ENCODE results near the gene USP22. TPM values are rescaled to one million over a fixed set of nuclear protein-coding genes. Genes with fewer than 3 reads are reported as not detected.

The USP22 gene
- total RNA-seq, result 10 to 100 TPM; 61.7 to 91.2 (median 78.0) TPM

DNA sequence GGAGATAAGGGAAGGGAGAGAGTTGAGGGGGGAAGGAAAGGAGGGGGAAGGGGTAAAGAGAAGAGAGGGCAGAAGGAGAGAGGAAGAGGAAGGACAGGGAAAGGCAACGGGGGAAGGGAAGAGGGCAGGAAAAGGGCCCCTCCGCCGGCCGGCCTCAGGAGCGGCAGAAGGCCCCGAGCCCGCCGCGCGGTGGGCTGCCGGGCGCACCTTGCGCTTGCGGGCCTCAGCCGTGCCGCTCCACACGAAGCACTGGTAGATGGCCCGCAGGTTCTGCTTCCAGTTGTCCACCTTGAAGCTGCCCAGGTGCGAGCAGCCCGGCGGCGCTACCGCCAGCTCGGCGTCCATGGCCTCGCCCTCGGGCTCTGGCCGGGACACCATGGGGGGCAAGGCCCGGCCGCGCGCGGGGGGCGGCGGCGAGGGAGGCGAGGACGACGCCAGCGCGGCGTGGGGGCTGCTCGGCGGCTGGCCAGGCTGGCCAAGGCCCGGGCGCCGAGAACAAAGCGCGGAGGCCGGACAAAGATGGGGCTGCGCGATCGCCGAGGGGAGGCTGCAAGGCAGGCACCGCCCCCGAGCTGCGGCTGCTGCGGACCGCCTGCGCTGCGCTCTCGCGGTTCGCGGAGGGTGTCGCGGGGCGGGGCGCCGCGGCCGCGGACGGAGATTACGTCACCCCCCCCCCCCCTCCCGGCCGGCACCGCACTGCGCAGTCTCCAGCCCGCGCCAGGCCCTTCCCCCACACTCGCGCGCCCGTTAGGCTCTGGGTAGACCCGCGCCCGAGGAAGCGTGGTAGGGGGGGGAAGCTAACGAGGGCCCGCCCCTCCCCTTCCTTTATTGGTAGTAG lies at the start of gene USP22:
USP22 (minus strand) TSS at position 554 of the 838 bp plus-strand sequence; CDS start at position 378, 176 bp downstream.
- TF ChIP-seq POLR2A (IDR thresholded peaks at IDR 0.05), result peak in 3 of 4 donors; percentile 44 to 98 (median 91)
- TF ChIP-seq, protein P1, sequence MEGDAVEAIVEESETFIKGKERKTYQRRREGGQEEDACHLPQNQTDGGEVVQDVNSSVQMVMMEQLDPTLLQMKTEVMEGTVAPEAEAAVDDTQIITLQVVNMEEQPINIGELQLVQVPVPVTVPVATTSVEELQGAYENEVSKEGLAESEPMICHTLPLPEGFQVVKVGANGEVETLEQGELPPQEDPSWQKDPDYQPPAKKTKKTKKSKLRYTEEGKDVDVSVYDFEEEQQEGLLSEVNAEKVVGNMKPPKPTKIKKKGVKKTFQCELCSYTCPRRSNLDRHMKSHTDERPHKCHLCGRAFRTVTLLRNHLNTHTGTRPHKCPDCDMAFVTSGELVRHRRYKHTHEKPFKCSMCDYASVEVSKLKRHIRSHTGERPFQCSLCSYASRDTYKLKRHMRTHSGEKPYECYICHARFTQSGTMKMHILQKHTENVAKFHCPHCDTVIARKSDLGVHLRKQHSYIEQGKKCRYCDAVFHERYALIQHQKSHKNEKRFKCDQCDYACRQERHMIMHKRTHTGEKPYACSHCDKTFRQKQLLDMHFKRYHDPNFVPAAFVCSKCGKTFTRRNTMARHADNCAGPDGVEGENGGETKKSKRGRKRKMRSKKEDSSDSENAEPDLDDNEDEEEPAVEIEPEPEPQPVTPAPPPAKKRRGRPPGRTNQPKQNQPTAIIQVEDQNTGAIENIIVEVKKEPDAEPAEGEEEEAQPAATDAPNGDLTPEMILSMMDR (IDR thresholded peaks at IDR 0.05), result peak in 3 of 6 experiments; percentile 4 to 12 (median 6)
- DNase-seq, result no peak
- Histone ChIP-seq H3K9me3 (no peaks in the 10 kb centered on the region), H3K27ac (peak within 1 kb of the TSS; percentile 98 to 100 (median 99)), H3K4me3 (peak within 1 kb of the TSS; percentile 78 to 99 (median 90)), H3K27me3 (no peaks in the 10 kb centered on the region), H3K36me3 (peaks cover 0 to 16% (median 0%) of the 10 kb centered on the region in 3 donors), H3K4me1 (peaks cover 10 to 45% (median 25%) of the 10 kb centered on the region in 3 donors)
- 0% methylated on average over 17 to 18 of the region's 91 CpGs for whole genome bisulfite sequencing, 2 donors
- intact Hi-C loops (cut with DNase I), result no loop called here

DNA sequence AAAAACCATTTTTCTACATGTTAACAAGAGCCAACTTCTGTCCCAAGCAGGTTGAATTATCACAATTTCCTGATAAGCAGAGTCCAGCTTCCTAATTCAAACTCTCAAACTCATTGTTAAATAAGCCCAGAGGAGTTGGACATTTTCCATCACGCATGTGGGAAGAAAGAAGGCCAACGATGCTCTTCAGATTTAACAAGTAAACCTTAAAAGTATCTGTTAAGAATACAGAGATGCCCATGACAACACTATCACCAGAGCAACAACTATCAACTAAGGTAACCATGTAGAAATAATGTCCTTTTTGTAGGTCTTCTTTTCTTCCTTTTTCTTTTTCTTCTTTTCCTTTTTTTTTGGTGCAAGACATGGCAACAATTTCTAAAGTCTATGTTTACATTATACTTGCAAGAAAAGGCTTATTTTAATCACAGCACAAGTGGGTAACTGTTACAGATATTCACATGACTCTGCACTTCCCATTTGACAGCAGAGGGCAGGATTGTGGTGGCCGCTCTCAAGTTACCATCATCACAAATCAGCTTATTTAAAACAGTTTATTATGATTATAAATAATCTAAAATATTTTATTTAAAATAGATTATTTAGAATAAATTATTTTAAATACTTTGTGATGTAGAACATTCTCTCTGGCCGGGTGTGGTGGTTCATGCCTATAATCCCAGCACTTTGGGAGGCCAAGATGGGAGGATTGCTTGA lies 48.2 kb upstream of the USP22 start:
- H3K27ac ChIP-seq, result no peak overlapping the region
- no peak overlapping the region for H3K4me3 ChIP-seq
- no peaks in the 10 kb centered on the region for H3K27me3 ChIP-seq
- no peaks in the 10 kb centered on the region for H3K36me3 ChIP-seq
- TF ChIP-seq, protein P1 (IDR thresholded peaks at IDR 0.05), result no peak
- no peak for TF ChIP-seq POLR2A (IDR thresholded peaks at IDR 0.05)
- no peak for DNase-seq
- H3K4me1 ChIP-seq, result no peaks in the 10 kb centered on the region
- 58 to 59% methylated on average over 4 of the region's 4 CpGs for WGBS, 2 donors
- no peaks in the 10 kb centered on the region for H3K9me3 ChIP-seq
- intact Hi-C loops (cut with DNase I), result no loop called here

DNA sequence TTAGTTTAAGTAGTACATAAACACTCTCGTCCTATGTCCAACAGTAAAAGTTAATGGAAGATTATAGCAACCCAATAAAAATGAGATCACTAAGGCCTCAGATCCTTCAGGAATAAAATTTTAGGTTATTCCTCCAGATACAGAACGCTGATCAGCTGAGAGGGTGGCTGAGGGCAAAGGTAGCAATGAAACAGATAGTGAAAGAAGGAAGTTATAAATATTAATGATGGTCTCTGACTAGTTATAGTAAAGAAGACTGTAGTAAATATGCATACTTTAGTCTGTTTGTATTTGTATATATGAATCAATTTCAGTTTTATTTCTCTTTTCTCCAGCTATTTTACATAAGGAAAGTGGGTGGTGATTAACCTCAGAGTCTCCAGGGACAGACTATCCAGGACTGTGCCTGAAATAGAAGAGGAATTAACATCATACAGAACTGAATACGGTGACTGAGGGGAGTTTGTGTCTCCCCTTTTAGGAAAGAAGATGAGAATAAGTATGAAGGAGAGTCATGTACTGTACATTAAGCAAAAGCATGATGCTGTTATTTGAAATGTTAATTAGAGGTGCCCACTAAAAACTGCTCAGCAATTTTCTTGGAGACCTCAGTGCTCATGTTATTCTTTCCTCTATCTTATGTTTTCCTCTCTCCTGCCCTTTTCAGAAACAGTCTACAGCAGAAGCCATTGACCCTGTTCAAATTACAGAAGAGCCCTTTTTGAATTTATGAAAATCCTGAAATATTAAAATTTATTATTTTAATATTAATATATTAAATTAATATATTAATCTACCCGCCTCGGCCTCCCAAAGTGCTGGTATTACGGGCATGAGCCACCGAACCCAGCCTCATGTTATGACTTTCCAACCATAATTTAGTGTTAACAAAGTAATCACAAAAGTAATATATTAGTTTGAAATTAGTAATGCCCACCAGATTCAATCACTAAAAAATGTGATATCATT lies 47.4 kb upstream of the USP22 start:
- H3K36me3 ChIP-seq, result no peaks in the 10 kb centered on the region
- H3K4me3 ChIP-seq, result no peak overlapping the region
- H3K27me3 ChIP-seq, result peaks cover 0 to 3% (median 0%) of the 10 kb centered on the region in 4 donors
- no peak overlapping the region for H3K27ac ChIP-seq
- no peaks in the 10 kb centered on the region for H3K4me1 ChIP-seq
- no peaks in the 10 kb centered on the region for H3K9me3 ChIP-seq
- no peak for DNase-seq
- TF ChIP-seq, protein P1 (IDR thresholded peaks at IDR 0.05), result no peak
- TF ChIP-seq POLR2A (IDR thresholded peaks at IDR 0.05), result no peak
- 75 to 85% methylated on average over 7 of the region's 7 CpGs for WGBS, 2 donors
- intact Hi-C loops (cut with DNase I), result no loop called here

- peaks cover 0 to 3% (median 0%) of the 10 kb centered on the region in 4 donors for H3K27me3 ChIP-seq
- TF ChIP-seq, protein P1 (IDR thresholded peaks at IDR 0.05), result no peak
- TF ChIP-seq POLR2A (IDR thresholded peaks at IDR 0.05), result no peak
- H3K4me1 ChIP-seq, result no peaks in the 10 kb centered on the region
- WGBS, 2 donors, result 20 to 30% methylated on average over 1 of the region's 1 CpG
- H3K9me3 ChIP-seq, result no peaks in the 10 kb centered on the region
- H3K36me3 ChIP-seq, result no peaks in the 10 kb centered on the region
- intact Hi-C loops (cut with DNase I), result no loop called here
- no peak overlapping the region for H3K27ac ChIP-seq
- DNase-seq, result no peak
- H3K4me3 ChIP-seq, result no peak overlapping the region
These were observed 46.3 kb upstream of the USP22 start for GRCh38 chr17:21089145-21089544.

Measured in esophagus squamous epithelium (tissue), 5 donors.